ENCODE results near the gene SEL1L2. TPM values are rescaled to one million over a fixed set of nuclear protein-coding genes. Genes with fewer than 3 reads are reported as not detected.

The SEL1L2 gene
- total RNA-seq, 1 donor from 2014 or later = not detected

- DNase-seq (ENCODE audit: low spot score) = no peak
These were observed 168.5 kb downstream of the SEL1L2 start for GRCh38 chr20:13821876-13822275.

- no peak for DNase-seq (ENCODE audit: low spot score)
These were observed 170.3 kb downstream of the SEL1L2 start for GRCh38 chr20:13819885-13820645.

- DNase-seq (ENCODE audit: low spot score) = no peak
These were observed 173.1 kb downstream of the SEL1L2 start for GRCh38 chr20:13817342-13817741.

- DNase-seq (ENCODE audit: low spot score) = no peak
These were observed 173.7 kb downstream of the SEL1L2 start for GRCh38 chr20:13816757-13817156.

GRCh38 chr20:13814672-13815071 lies 175.7 kb downstream of the SEL1L2 start:
- no peak for DNase-seq (ENCODE audit: low spot score)

- no peak for DNase-seq (ENCODE audit: low spot score)
These were observed 176.5 kb downstream of the SEL1L2 start for GRCh38 chr20:13813910-13814309.

- no peak for DNase-seq (ENCODE audit: low spot score)
These were observed 180.0 kb downstream of the SEL1L2 start for GRCh38 chr20:13810446-13810845.

- no peak for DNase-seq (ENCODE audit: low spot score)
These were observed 180.6 kb downstream of the SEL1L2 start for GRCh38 chr20:13809855-13810254.

GRCh38 chr20:13809373-13809772 lies 181.0 kb downstream of the SEL1L2 start:
- DNase-seq (ENCODE audit: low spot score) = no peak

- DNase-seq (ENCODE audit: low spot score) = no peak
These were observed 189.7 kb downstream of the SEL1L2 start for GRCh38 chr20:13800728-13801134.

- no peak for DNase-seq (ENCODE audit: low spot score)
These were observed 190.4 kb downstream of the SEL1L2 start for GRCh38 chr20:13799974-13800373.

Other genes starting within 250 kb of the SEL1L2 start
- 17.3 TPM for gene ESF1, start 205.7 kb downstream of the SEL1L2 start, total RNA-seq
- gene NDUFAF5, start 205.6 kb downstream of the SEL1L2 start, total RNA-seq = 34.2 TPM
- 3.8 TPM for gene MACROD2, start 4.9 kb upstream of the SEL1L2 start, total RNA-seq

All from mesenteric fat pad (tissue), 1 donor.